HG03196 (cell line): ENCODE results near the gene ADAMTS14.
"Not testable (repeated sequence)": the region's sequence is repeated elsewhere in the genome, so short reads cannot be mapped to it uniquely, and the experiment has no call there.

Source experiments
- ATAC-seq: cut with Tn5 transposase; IDR thresholded peaks from one replicate; pipeline ENCODE4 v1.9.1; 2021; ENCODE audit not compliant: unreplicated experiment

ADAMTS14 gene

GRCh38 chr10:70672165-70673042 lies at the start of gene ADAMTS14:
ADAMTS14 (plus strand) TSS chr10:70672506; CDS start chr10:70672803, 297 bp downstream.
- no peak for ATAC-seq

- no peak for ATAC-seq
Measured at GRCh38 chr10:70622541-70622940, 49.8 kb upstream of the ADAMTS14 start.

GRCh38 chr10:70622981-70623844 lies 49.1 kb upstream of the ADAMTS14 start:
- no peak for ATAC-seq

- ATAC-seq, result no peak
Measured at GRCh38 chr10:70626056-70626455, 46.2 kb upstream of the ADAMTS14 start.

GRCh38 chr10:70629338-70629737 lies 43.0 kb upstream of the ADAMTS14 start:
- no peak for ATAC-seq

GRCh38 chr10:70631735-70632134 lies 40.6 kb upstream of the ADAMTS14 start:
- not testable (repeated sequence) for ATAC-seq

- no peak for ATAC-seq
Measured at GRCh38 chr10:70634011-70634410, 38.3 kb upstream of the ADAMTS14 start.

GRCh38 chr10:70634515-70634914 lies 37.8 kb upstream of the ADAMTS14 start:
- not testable (repeated sequence) for ATAC-seq

- ATAC-seq, result not testable (repeated sequence)
Measured at GRCh38 chr10:70639640-70640383, 32.5 kb upstream of the ADAMTS14 start.

GRCh38 chr10:70643272-70643671 lies 29.0 kb upstream of the ADAMTS14 start:
- not testable (repeated sequence) for ATAC-seq

GRCh38 chr10:70644959-70645358 lies 27.3 kb upstream of the ADAMTS14 start:
- not testable (repeated sequence) for ATAC-seq

- no peak for ATAC-seq
Measured at GRCh38 chr10:70647086-70647485, 25.2 kb upstream of the ADAMTS14 start.

- ATAC-seq, result no peak
Measured at GRCh38 chr10:70648427-70648826, 23.9 kb upstream of the ADAMTS14 start.

- no peak for ATAC-seq
Measured at GRCh38 chr10:70649526-70649925, 22.8 kb upstream of the ADAMTS14 start.

- no peak for ATAC-seq
Measured at GRCh38 chr10:70650104-70650503, 22.2 kb upstream of the ADAMTS14 start.

GRCh38 chr10:70650718-70651117 lies 21.6 kb upstream of the ADAMTS14 start:
- ATAC-seq, result no peak

GRCh38 chr10:70651661-70652060 lies 20.6 kb upstream of the ADAMTS14 start:
- ATAC-seq, result no peak

- ATAC-seq, result no peak
Measured at GRCh38 chr10:70652761-70653657, 19.3 kb upstream of the ADAMTS14 start.

- ATAC-seq, result no peak
Measured at GRCh38 chr10:70655316-70655715, 17.0 kb upstream of the ADAMTS14 start.

- no peak for ATAC-seq
Measured at GRCh38 chr10:70656489-70656888, 15.8 kb upstream of the ADAMTS14 start.
